Gastroesophageal sphincter (tissue), 4 donors: ENCODE measurements around the gene EXOC3L2. TPM values are rescaled to one million over a fixed set of nuclear protein-coding genes. Genes with fewer than 3 reads are reported as not detected.
A peak's percentile ranks its signal among the peaks of the same experiment; 100 is the strongest.

Experiments
- ATAC-seq: fragments of 150-250 bp; one replicate; pipeline ENCODE4 v1.9.1; 2016; ENCODE audit warnings: mild to moderate bottlenecking, moderate library complexity
- H3K27ac ChIP-seq, 4 donors: fragments of 200-600 bp; sonication (generic) in 3 of 4; 1 replicate in 3 of 4; 2 replicates in 1 of 4; pipeline ENCODE4 v1.5.1; 2016 to 2019
- H3K27me3 ChIP-seq: fragments of 200-600 bp; sonication (generic); one replicate; pipeline ENCODE4 v1.5.1; 2019
- H3K36me3 ChIP-seq, 2 donors: fragments of 200-600 bp; sonication (generic); one replicate each; pipeline ENCODE4 v1.5.1; 2019; ENCODE audit warnings: control low read depth in 1 of 2
- H3K4me1 ChIP-seq, 3 donors: fragments of 200-600 bp; sonication (generic); 1 replicate in 2 of 3; 2 replicates in 1 of 3; pipeline ENCODE4 v1.5.1; 2016 to 2019; ENCODE audit warnings: control low read depth in 2 of 3
- H3K4me3 ChIP-seq, 2 donors: fragments of 200-600 bp; sonication (generic); one replicate each; pipeline ENCODE4 v1.5.1; 2019; ENCODE audit warnings: mild to moderate bottlenecking in 1 of 2, moderate library complexity in 1 of 2
- H3K9me3 ChIP-seq, 3 donors: fragments of 200-600 bp; sonication (generic); one replicate each; pipeline ENCODE4 v1.5.1; 2017 to 2019; ENCODE audit warnings: control low read depth in 2 of 3
- EP300 ChIP-seq: sonication (generic); formaldehyde crosslinking; IDR thresholded peaks from one replicate; pipeline ENCODE4 v1.6.1; 2017; ENCODE audit warnings: antibody characterized with exemption, mild to moderate bottlenecking
- POLR2A ChIP-seq, 2 donors: fragments of 450-650 bp; IDR thresholded peaks; one replicate each; pipeline ENCODE4 v1.6.1; 2017; ENCODE audit warnings: antibody characterized with exemption in 2 of 2, mild to moderate bottlenecking in 2 of 2, moderate library complexity in 1 of 2
- POLR2AphosphoS5 ChIP-seq: sonication (generic); formaldehyde crosslinking; IDR thresholded peaks from one replicate; pipeline ENCODE4 v1.6.1; 2017; ENCODE audit warnings: antibody characterized with exemption
- WGBS, 2 donors: methylation state at CpG; one replicate each; pipeline ENCODE4 v1.1.5; 2018; ENCODE audit warnings: low coverage in 1 of 2; 5-methylcytosine and 5-hydroxymethylcytosine counted together
- total RNA-seq, 4 donors: library from RNA; depleted of rRNA; stranded (reverse); fragments of >200 nt; gene quantifications; one replicate each; pipeline ENCODE4 v1.1.0, GENCODE V29; 2016
- TF ChIP-seq, protein P1 (sequence below), 4 experiments: fragments of 200-600 bp in 2 of 4; fragments of 450-650 bp in 2 of 4; sonication (generic) in 1 of 4; IDR thresholded peaks; one replicate each; pipeline ENCODE4 v1.5.1; 2017 to 2019; ENCODE audit warnings: antibody characterized with exemption in 4 of 4, mild to moderate bottlenecking in 2 of 4, moderate library complexity in 2 of 4

Gene EXOC3L2
- total RNA-seq, 4 donors from 2014 or later = 1.2 to 2.9 (median 2.0) TPM

DNA sequence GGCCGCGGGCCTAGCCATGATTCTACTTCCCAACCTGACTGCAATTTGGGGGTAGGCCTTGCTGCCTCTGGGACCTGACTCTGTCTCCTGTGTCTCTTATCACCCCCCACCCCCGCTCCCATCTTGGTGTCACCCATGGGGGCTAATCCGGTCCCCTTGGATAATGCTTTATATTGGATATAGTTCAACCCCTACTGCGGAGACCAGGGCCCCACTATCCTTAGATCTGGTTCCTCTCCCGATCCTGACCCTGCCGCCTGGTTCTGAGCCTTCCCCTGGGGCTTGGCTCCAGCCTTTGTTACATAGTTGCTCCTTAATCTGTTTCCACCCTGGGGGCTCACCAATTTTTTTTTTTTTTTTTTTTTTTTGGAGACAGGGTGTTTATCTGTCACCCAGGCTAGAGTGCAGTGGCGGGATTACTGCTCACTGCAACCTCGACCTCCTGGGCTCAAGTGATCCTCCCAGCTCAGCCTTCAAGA is 65.3 kb downstream of the EXOC3L2 start:
- TF ChIP-seq POLR2A (IDR thresholded peaks at IDR 0.05) = no peak
- TF ChIP-seq POLR2AphosphoS5 = no peak
- no peak for TF ChIP-seq EP300
- TF ChIP-seq, protein P1, sequence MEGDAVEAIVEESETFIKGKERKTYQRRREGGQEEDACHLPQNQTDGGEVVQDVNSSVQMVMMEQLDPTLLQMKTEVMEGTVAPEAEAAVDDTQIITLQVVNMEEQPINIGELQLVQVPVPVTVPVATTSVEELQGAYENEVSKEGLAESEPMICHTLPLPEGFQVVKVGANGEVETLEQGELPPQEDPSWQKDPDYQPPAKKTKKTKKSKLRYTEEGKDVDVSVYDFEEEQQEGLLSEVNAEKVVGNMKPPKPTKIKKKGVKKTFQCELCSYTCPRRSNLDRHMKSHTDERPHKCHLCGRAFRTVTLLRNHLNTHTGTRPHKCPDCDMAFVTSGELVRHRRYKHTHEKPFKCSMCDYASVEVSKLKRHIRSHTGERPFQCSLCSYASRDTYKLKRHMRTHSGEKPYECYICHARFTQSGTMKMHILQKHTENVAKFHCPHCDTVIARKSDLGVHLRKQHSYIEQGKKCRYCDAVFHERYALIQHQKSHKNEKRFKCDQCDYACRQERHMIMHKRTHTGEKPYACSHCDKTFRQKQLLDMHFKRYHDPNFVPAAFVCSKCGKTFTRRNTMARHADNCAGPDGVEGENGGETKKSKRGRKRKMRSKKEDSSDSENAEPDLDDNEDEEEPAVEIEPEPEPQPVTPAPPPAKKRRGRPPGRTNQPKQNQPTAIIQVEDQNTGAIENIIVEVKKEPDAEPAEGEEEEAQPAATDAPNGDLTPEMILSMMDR (IDR thresholded peaks at IDR 0.05) = no peak
- whole genome bisulfite sequencing, 2 donors = 65 to 76% methylated on average over 3 to 5 of the region's 9 CpGs
- Histone ChIP-seq H3K27ac (peak overlapping the region in 3 of 4 donors; percentile 88 to 96 (median 91)), H3K27me3 (no peaks in the 10 kb centered on the region), H3K4me1 (peaks cover 0 to 41% (median 24%) of the 10 kb centered on the region in 3 donors), H3K9me3 (no peaks in the 10 kb centered on the region), H3K36me3 (peaks cover 0 to 11% of the 10 kb centered on the region in 2 donors), H3K4me3 (peak overlapping the region; percentile 63 to 85)
- ATAC-seq = no peak

DNA sequence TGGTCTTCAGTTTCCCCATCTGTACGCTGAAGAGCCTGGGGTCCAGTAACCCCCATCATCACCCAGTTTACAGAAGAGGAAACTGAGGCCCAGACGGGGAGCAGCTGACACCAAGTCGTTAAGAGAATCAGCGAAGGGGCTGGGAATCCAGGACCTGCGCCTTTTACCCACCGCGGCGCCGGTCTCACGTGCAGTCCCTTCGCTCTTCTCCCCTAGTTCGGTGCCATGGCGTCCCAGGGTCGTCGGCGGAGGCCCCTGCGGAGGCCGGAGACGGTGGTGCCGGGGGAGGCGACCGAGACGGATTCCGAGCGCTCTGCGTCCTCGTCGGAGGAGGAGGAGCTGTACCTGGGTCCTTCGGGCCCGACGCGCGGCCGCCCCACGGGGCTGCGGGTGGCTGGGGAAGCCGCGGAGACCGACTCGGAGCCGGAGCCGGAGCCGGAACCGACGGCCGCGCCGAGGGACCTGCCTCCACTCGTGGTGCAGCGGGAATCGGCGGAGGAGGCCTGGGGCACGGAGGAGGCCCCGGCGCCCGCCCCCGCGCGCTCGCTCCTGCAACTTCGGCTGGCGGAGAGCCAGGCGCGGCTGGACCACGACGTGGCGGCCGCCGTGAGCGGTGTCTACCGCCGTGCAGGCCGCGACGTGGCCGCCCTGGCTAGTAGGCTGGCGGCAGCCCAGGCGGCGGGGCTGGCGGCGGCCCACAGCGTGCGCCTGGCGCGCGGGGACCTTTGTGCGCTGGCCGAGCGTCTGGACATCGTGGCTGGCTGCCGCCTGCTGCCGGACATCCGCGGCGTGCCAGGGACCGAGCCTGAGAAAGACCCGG is 65.9 kb downstream of the EXOC3L2 start:
- TF ChIP-seq POLR2AphosphoS5 = no peak
- TF ChIP-seq POLR2A (IDR thresholded peaks at IDR 0.05) = no peak
- no peak for TF ChIP-seq EP300
- TF ChIP-seq, protein P1 (IDR thresholded peaks at IDR 0.05) = no peak

DNA sequence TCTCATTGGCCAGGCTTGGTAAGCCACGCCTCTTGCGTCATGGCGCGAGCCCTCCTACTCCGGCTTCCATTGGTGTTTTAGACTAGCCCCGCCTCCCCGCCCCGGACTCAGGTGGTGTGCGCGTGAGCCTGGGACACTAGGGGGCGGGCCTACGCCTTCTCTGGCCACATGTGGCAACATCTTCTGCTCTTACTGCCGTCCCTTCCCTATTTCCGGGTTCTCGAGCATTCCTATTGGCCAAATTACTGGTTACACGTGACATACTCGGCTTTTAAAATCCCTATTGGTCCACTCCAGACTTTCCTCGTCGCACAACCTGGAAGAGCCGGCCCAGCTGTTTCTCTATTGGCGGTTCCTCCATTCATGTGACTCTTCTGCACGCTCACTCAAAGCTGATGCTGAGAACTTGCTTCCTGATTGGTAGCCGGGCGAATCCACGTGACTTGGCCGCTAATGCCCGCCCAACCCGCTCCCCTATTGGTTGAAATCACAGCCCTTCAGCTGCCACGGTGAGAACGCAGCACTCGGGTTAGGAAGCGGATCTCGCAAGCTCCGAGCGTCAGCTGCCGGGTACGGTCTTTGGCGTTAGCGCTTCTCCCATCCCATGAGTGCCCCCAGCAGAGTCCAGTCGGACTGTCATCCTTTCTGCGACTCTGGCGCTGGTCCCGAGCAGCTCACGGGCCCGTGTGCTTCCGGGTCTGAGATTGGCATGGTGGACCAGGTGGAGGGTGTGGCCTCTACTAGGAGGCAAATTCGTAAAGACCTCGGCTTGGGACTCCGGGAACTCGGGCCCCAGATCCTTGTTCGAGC is 66.7 kb downstream of the EXOC3L2 start, which contains the start of gene BLOC1S3:
BLOC1S3 (plus strand) TSS at position 523 of the 810 bp plus-strand sequence. CDS start 513 bp downstream, outside the sequence.
- peak within 1 kb of the TSS; percentile 90 to 96 (median 95) for H3K27ac ChIP-seq
- no peaks in the 10 kb centered on the region for H3K27me3 ChIP-seq
- no peaks in the 10 kb centered on the region for H3K9me3 ChIP-seq
- WGBS, 2 donors = 0 to 4% methylated on average over 5 of the region's 51 CpGs
- peaks cover 0 to 41% (median 24%) of the 10 kb centered on the region in 3 donors for H3K4me1 ChIP-seq
- H3K4me3 ChIP-seq = peak within 1 kb of the TSS; percentile 63 to 98
- TF ChIP-seq POLR2A (IDR thresholded peaks at IDR 0.05) (peak; percentile 74 to 77), POLR2AphosphoS5 (peak; percentile 88), EP300 (no peak)
- TF ChIP-seq, protein P1 (IDR thresholded peaks at IDR 0.05) = peak in 2 of 4 experiments; percentile 8 to 44
- peak; percentile 96 for ATAC-seq
- H3K36me3 ChIP-seq = peaks cover 0 to 11% of the 10 kb centered on the region in 2 donors

More for the DNA sequence above, 65.9 kb downstream of the EXOC3L2 start:
- 0% methylated on average over 11 of the region's 97 CpGs; no CpG with 5 or more reads in 1 of the 2 donors for WGBS, 2 donors
- no peak for ATAC-seq
- Histone ChIP-seq H3K36me3 (peaks cover 0 to 11% of the 10 kb centered on the region in 2 donors), H3K4me3 (peak overlapping the region; percentile 63 to 85), H3K9me3 (no peaks in the 10 kb centered on the region), H3K4me1 (peaks cover 0 to 41% (median 24%) of the 10 kb centered on the region in 3 donors), H3K27ac (peak overlapping the region; percentile 76 to 96 (median 90)), H3K27me3 (no peaks in the 10 kb centered on the region)

DNA sequence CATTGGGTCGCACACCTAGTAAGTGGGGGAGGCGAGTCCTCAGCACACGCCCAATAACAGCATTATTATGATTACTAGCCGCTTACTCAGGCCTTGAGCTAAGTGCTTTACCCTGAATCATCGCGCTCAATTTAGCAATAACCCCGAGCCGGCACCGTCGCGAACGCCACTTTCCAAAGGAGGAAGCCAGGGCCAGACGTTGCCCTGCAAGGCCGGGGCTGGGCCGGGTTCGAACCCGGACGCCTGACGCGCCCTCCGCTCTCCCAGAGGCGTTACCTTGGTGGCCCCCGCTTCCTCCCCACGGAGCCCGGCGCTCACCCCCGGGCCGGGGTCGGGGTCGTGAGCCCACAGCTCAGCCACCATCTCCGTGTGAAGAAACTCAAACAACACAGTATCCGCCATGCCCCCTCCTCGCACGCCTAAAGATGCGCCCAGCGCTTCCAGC is 67.4 kb downstream of the EXOC3L2 start, which contains the start of gene TRAPPC6A:
TRAPPC6A (minus strand) TSS at position 421 of the 445 bp plus-strand sequence; CDS start at position 402, 19 bp downstream.
- H3K9me3 ChIP-seq = no peaks in the 10 kb centered on the region
- H3K4me1 ChIP-seq = peaks cover 0 to 41% (median 24%) of the 10 kb centered on the region in 3 donors
- peak; percentile 61 to 64 for TF ChIP-seq POLR2A (IDR thresholded peaks at IDR 0.05)
- TF ChIP-seq, protein P1 (IDR thresholded peaks at IDR 0.05) = no peak
- peak; percentile 68 for TF ChIP-seq POLR2AphosphoS5
- TF ChIP-seq EP300 = no peak
- 0 to 2% methylated on average over 13 to 14 of the region's 36 CpGs for WGBS, 2 donors
- peaks cover 0 to 11% of the 10 kb centered on the region in 2 donors for H3K36me3 ChIP-seq
- peak within 1 kb of the TSS; percentile 63 to 98 for H3K4me3 ChIP-seq
- peak within 1 kb of the TSS; percentile 90 to 96 (median 95) for H3K27ac ChIP-seq
- peak; percentile 0 for ATAC-seq
- no peaks in the 10 kb centered on the region for H3K27me3 ChIP-seq
